Kidney epithelial cell (primary cell): Measurements from ENCODE around the gene MSANTD2. TPM values are rescaled to one million over a fixed set of nuclear protein-coding genes. Genes with fewer than 3 reads are reported as not detected.

Experiments
- DNase-seq: peaks from one replicate; pipeline ENCODE4 v3.0.0-alpha.2; 2010; ENCODE audit warnings: low read depth
- H3K27me3 ChIP-seq: 2 replicates; pipeline ENCODE4 v1.6.0; 2011; ENCODE audit warnings: low read length; ENCODE audit not compliant: control insufficient read depth, insufficient read depth
- H3K36me3 ChIP-seq: 2 replicates; pipeline ENCODE4 v1.5.1; 2011; ENCODE audit warnings: low read length; ENCODE audit not compliant: control insufficient read depth, insufficient read depth
- H3K4me3 ChIP-seq: 2 replicates; pipeline ENCODE4 v1.5.1; 2011; ENCODE audit warnings: low read depth, mild to moderate bottlenecking, control low read depth, low read length
- CTCF ChIP-seq: IDR thresholded peaks from 2 replicates; pipeline ENCODE4 v1.5.1; 2011; ENCODE audit warnings: mild to moderate bottlenecking, moderate library complexity, low read length, control low read depth, inconsistent platforms; ENCODE audit not compliant: insufficient read depth, poor library complexity, severe bottlenecking
- total RNA-seq: library from RNA; depleted of rRNA; stranded (reverse); fragments of >200 nt; gene quantifications from 2 replicates; pipeline ENCODE4 v1.2.3, GENCODE V29; 2015

Gene MSANTD2
- total RNA-seq, 1 donor from 2014 or later: 16.0 TPM

- Histone ChIP-seq H3K36me3 (no peaks in the 10 kb centered on the region), H3K4me3 (no peak overlapping the region), H3K27me3 (peaks cover 33% of the 10 kb centered on the region)
- no peak for DNase-seq
- no peak for TF ChIP-seq CTCF
These were observed 52.1 kb downstream of the MSANTD2 start for GRCh38 chr11:124748100-124748418.

GRCh38 chr11:124747406-124748099 lies 52.7 kb downstream of the MSANTD2 start:
- no peak for TF ChIP-seq CTCF
- H3K36me3 ChIP-seq: no peaks in the 10 kb centered on the region
- no peak for DNase-seq
- no peak overlapping the region for H3K4me3 ChIP-seq
- H3K27me3 ChIP-seq: peaks cover 31% of the 10 kb centered on the region

GRCh38 chr11:124746621-124747243 lies 53.5 kb downstream of the MSANTD2 start:
- H3K36me3 ChIP-seq: no peaks in the 10 kb centered on the region
- peak overlapping the region; percentile 39 for H3K4me3 ChIP-seq
- H3K27me3 ChIP-seq: peaks cover 23% of the 10 kb centered on the region
- TF ChIP-seq CTCF: peak; percentile 69
- DNase-seq: no peak

- H3K36me3 ChIP-seq: no peaks in the 10 kb centered on the region
- no peak for DNase-seq
- TF ChIP-seq CTCF: peak; percentile 42
- H3K4me3 ChIP-seq: peak overlapping the region; percentile 39
- peaks cover 16% of the 10 kb centered on the region for H3K27me3 ChIP-seq
These were observed 54.2 kb downstream of the MSANTD2 start for GRCh38 chr11:124745835-124746620.

GRCh38 chr11:124745270-124745834 lies 54.9 kb downstream of the MSANTD2 start:
- Histone ChIP-seq H3K4me3 (no peak overlapping the region), H3K36me3 (no peaks in the 10 kb centered on the region), H3K27me3 (peaks cover 17% of the 10 kb centered on the region)
- TF ChIP-seq CTCF: no peak
- no peak for DNase-seq
